Measurements from ENCODE around the gene POLR3E.

Gene POLR3E

DNA sequence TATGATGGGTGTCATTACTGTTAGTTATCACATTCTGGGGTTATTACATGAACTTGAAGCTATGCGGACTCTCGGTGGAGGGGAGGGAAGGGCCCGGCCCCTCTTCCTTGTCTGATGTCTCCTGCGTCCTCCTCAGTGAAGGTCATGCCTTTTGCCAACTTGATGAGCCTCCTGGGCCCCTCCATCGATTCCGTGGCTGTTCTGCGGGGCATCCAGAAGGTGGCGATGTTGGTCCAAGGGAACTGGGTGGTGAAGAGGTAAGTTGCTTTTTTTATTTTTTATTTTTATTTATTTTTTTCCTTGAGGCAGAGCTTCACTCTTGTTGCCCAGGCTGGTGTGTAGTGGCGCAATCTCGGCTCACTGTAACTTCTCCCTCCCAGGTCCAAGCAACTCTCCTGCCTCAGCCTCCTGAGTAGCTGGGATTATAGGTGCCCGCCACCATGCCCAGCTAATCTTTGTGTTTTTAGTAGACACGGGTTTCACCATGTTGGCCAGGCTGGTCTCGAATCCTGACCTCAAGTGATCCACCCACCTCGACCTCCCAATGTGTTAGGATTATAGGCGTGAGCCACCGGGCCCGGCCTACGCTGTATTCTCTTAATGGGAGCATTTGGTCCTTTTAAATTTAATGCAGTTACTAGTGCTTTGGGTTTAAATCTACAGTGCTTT, 21.6 kb downstream of the POLR3E start:
- TF ChIP-seq, protein P1, sequence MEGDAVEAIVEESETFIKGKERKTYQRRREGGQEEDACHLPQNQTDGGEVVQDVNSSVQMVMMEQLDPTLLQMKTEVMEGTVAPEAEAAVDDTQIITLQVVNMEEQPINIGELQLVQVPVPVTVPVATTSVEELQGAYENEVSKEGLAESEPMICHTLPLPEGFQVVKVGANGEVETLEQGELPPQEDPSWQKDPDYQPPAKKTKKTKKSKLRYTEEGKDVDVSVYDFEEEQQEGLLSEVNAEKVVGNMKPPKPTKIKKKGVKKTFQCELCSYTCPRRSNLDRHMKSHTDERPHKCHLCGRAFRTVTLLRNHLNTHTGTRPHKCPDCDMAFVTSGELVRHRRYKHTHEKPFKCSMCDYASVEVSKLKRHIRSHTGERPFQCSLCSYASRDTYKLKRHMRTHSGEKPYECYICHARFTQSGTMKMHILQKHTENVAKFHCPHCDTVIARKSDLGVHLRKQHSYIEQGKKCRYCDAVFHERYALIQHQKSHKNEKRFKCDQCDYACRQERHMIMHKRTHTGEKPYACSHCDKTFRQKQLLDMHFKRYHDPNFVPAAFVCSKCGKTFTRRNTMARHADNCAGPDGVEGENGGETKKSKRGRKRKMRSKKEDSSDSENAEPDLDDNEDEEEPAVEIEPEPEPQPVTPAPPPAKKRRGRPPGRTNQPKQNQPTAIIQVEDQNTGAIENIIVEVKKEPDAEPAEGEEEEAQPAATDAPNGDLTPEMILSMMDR (IDR thresholded peaks at IDR 0.05; ENCODE audit: insufficient read depth, low read length, poor library complexity, severe bottlenecking): peak; percentile 33
- TF ChIP-seq EZH2phosphoT487 (conservative IDR thresholded peaks at IDR 0.05; ENCODE audit: low read length): no peak
- H3K4me3 ChIP-seq (ENCODE audit: insufficient read depth, low read length, poor library complexity, severe bottlenecking): no peak overlapping the region

DNA sequence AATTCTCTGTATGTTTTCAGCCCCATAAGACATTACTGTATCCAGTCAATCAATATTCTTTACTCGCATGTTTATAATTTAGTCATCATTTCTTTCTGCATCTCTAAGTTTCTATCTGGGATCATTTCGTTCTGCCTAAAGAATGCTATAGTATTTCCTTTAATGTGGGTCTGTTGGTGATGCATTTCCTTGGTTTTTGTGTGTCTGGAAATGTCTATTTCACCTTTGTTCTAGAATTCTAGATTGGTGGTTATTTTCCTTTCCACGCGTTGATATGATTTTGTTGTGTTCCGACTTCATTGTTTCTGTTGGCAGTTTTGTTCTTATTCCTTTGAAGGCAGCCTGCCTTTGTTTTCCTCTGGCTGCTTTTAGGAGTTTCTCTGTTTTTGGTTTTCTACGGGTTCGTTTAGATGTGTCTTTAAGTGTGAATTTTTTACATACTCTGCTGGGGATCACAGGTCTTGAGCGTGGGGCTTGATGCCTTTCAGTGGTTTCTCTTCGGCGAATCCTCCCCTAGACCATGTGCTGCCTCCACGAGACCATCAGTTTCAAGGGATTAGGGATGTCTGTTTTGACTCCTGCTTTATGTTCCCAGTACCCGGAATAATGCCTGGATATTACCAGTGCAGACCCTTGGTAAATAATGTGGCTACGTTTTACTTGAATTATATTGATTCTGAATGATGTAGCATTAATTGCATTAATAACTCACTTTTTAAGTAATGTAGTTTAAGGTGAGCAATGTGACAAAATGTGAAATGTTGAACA, 23.5 kb downstream of the POLR3E start:
- TF ChIP-seq, protein P1 (IDR thresholded peaks at IDR 0.05; ENCODE audit: insufficient read depth, low read length, poor library complexity, severe bottlenecking): no peak
- no peak for TF ChIP-seq EZH2phosphoT487 (conservative IDR thresholded peaks at IDR 0.05; ENCODE audit: low read length)
- no peak overlapping the region for H3K4me3 ChIP-seq (ENCODE audit: insufficient read depth, low read length, poor library complexity, severe bottlenecking)
- H2AFZ ChIP-seq (ENCODE audit: low read depth, low read length, severe bottlenecking): no peak overlapping the region
- H3K27ac ChIP-seq (ENCODE audit: low read depth, low read length): no peak overlapping the region
- H3K79me2 ChIP-seq (ENCODE audit: insufficient read depth, low read length): no peaks in the 10 kb centered on the region; the same call in 1 of the 2 replicates
- no peak overlapping the region for H3K9ac ChIP-seq (ENCODE audit: low read length)
- H4K20me1 ChIP-seq (ENCODE audit: low read depth, low read length): no peaks in the 10 kb centered on the region
- no peaks in the 10 kb centered on the region for H3K9me3 ChIP-seq (ENCODE audit: insufficient read depth, low read length)
- H3K4me2 ChIP-seq (ENCODE audit: low read depth, low read length, poor library complexity, severe bottlenecking): no peak overlapping the region
- no peaks in the 10 kb centered on the region for H3K9me2 ChIP-seq (replicated peaks; ENCODE audit: insufficient read depth, low read length)
- H3K36me3 ChIP-seq (ENCODE audit: low read length): peaks cover 6% of the 10 kb centered on the region; the same call in 1 of the 2 replicates
- peaks cover 3% of the 10 kb centered on the region; the same call in 1 of the 2 replicates for H3F3A ChIP-seq (ENCODE audit: insufficient read depth)
- H3K27me3 ChIP-seq (ENCODE audit: low read length): no peaks in the 10 kb centered on the region

More for the DNA sequence above, 21.6 kb downstream of the POLR3E start:
- Histone ChIP-seq H3K79me2 (ENCODE audit: insufficient read depth, low read length) (no peaks in the 10 kb centered on the region; the same call in 1 of the 2 replicates), H3K36me3 (ENCODE audit: low read length) (peaks cover 6% of the 10 kb centered on the region; the same call in 1 of the 2 replicates), H2AFZ (ENCODE audit: low read depth, low read length, severe bottlenecking) (no peak overlapping the region), H3K27me3 (ENCODE audit: low read length) (no peaks in the 10 kb centered on the region), H3K9me2 (replicated peaks; ENCODE audit: insufficient read depth, low read length) (no peaks in the 10 kb centered on the region), H3K9ac (ENCODE audit: low read length) (no peak overlapping the region), H3K9me3 (ENCODE audit: insufficient read depth, low read length) (no peaks in the 10 kb centered on the region), H3K27ac (ENCODE audit: low read depth, low read length) (no peak overlapping the region), H3F3A (ENCODE audit: insufficient read depth) (peaks cover 3% of the 10 kb centered on the region; the same call in 1 of the 2 replicates), H3K4me2 (ENCODE audit: low read depth, low read length, poor library complexity, severe bottlenecking) (no peak overlapping the region), H4K20me1 (ENCODE audit: low read depth, low read length) (no peaks in the 10 kb centered on the region)

DNA sequence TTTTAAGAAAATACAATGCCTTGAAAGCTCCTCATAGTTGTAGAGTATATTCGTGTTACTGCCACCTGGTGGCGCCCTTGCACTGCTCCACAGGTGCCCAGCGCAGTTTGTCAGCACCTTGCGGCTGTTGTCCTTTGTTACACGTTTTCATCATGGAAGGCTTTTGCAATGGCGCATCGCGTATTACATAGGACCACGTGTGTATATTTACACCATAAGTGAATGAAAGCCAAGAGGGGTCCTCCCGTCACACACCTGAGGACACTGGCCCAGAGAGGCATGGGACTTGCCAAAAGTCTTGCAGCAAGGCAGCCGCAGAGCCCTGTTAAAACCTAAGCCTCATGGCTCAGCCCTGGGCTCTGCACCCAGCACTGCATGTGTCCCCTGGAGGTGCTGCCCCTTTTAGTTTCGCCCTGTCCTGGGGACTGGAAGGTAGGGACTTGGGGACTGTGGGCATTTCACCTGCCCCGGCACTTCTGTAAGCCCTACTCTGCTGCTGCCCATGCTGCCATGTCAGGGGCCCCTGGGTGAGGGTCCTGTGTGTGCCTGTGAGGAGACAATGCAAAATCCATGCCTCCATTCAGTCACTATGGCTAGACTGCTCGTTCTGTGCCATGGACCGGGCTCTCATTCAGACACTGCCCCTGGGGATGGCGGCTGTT, 24.3 kb downstream of the POLR3E start:
- peaks cover 6% of the 10 kb centered on the region; the same call in 1 of the 2 replicates for H3K36me3 ChIP-seq (ENCODE audit: low read length)
- H3K9me3 ChIP-seq (ENCODE audit: insufficient read depth, low read length): no peaks in the 10 kb centered on the region
- H3F3A ChIP-seq (ENCODE audit: insufficient read depth): peaks cover 3% of the 10 kb centered on the region; the same call in 1 of the 2 replicates
- H2AFZ ChIP-seq (ENCODE audit: low read depth, low read length, severe bottlenecking): no peak overlapping the region
- no peaks in the 10 kb centered on the region; the same call in 1 of the 2 replicates for H3K79me2 ChIP-seq (ENCODE audit: insufficient read depth, low read length)
- H3K4me2 ChIP-seq (ENCODE audit: low read depth, low read length, poor library complexity, severe bottlenecking): no peak overlapping the region
- no peaks in the 10 kb centered on the region for H3K27me3 ChIP-seq (ENCODE audit: low read length)
- H3K4me3 ChIP-seq (ENCODE audit: insufficient read depth, low read length, poor library complexity, severe bottlenecking): no peak overlapping the region
- H3K27ac ChIP-seq (ENCODE audit: low read depth, low read length): no peak overlapping the region
- no peaks in the 10 kb centered on the region for H3K9me2 ChIP-seq (replicated peaks; ENCODE audit: insufficient read depth, low read length)
- no peak for TF ChIP-seq EZH2phosphoT487 (conservative IDR thresholded peaks at IDR 0.05; ENCODE audit: low read length)
- TF ChIP-seq, protein P1 (IDR thresholded peaks at IDR 0.05; ENCODE audit: insufficient read depth, low read length, poor library complexity, severe bottlenecking): peak; percentile 79
- H4K20me1 ChIP-seq (ENCODE audit: low read depth, low read length): no peaks in the 10 kb centered on the region
- no peak overlapping the region for H3K9ac ChIP-seq (ENCODE audit: low read length)

Data from SU-DHL-6 (cell line).